ENCODE data around the gene APOC1. TPM values are rescaled to one million over a fixed set of nuclear protein-coding genes. Genes with fewer than 3 reads are reported as not detected.

APOC1 gene
- polyA plus RNA-seq, 4 donors, result 3.1 to 65.1 (median 13.4) TPM

DNA sequence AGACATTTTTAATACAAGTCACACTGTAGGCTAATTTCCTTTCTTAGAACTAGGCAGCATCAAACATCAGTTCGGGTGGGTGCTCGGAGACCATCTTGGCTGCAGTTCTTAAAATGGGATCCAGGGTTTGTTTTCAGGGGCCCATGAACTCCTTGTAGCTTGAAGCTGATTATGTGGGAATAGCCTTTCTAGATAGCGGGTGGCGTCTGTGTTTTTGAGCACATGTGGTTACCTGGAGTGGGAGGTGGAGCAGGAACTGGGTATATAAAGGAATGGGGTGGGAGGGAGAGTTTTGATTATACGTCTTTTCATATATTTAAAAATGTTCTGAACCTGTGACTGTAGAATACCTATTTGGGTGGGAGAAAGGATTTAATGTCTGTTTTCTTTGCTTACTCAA lies 53.7 kb downstream of the APOC1 start:
- FAIRE-seq (no peak), DNase-seq (no peak)
- no peaks in the 10 kb centered on the region for H3K27me3 ChIP-seq (ENCODE audit: control insufficient read depth in 3 of 3, insufficient read depth in 3 of 3, low read length in 3 of 3)
- H3K4me1 ChIP-seq (ENCODE audit: control insufficient read depth in 3 of 3, insufficient read depth in 2 of 3, low read depth in 1 of 3, low read length in 2 of 3), result no peaks in the 10 kb centered on the region
- H3K9me3 ChIP-seq (ENCODE audit: control insufficient read depth in 2 of 2, insufficient read depth in 1 of 2, low read depth in 1 of 2, low read length in 1 of 2), result no peaks in the 10 kb centered on the region
- H3K4me3 ChIP-seq (ENCODE audit: low read depth in 1 of 3, low read length in 3 of 3), result no peak overlapping the region
- 93% methylated on average over 5 of the region's 5 CpGs for WGBS, 3 donors
- peaks cover 6 to 70% (median 9%) of the 10 kb centered on the region in 3 donors for H3K36me3 ChIP-seq (ENCODE audit: control insufficient read depth in 3 of 3, insufficient read depth in 2 of 3, low read depth in 1 of 3, low read length in 3 of 3)
- H3K27ac ChIP-seq (ENCODE audit: low read depth in 1 of 3, low read length in 2 of 3), result no peak overlapping the region

DNA sequence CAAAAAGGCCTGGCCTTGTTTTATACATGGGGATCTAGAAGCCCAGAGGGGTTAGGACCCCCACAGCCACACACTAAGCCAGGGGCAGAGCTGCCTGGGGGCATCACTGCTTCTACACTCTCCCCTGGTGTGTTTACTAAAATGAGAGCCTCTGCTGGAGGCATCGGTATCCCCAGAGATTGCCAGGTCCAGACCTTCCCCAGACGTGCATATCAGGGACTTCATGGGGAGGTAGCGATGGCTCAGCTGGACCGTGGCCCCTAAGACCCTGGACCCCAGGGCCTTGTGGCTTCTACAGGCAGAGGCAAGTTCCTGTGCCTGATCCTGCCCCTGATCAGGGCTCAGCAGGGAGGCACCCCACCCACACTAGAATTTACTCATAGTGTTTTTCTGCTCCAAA lies 54.3 kb downstream of the APOC1 start:
- Histone ChIP-seq H3K4me1 (ENCODE audit: control insufficient read depth in 3 of 3, insufficient read depth in 2 of 3, low read depth in 1 of 3, low read length in 2 of 3) (no peaks in the 10 kb centered on the region), H3K27me3 (ENCODE audit: control insufficient read depth in 3 of 3, insufficient read depth in 3 of 3, low read length in 3 of 3) (no peaks in the 10 kb centered on the region), H3K27ac (ENCODE audit: low read depth in 1 of 3, low read length in 2 of 3) (no peak overlapping the region), H3K36me3 (ENCODE audit: control insufficient read depth in 3 of 3, insufficient read depth in 2 of 3, low read depth in 1 of 3, low read length in 3 of 3) (peaks cover 6 to 71% (median 12%) of the 10 kb centered on the region in 3 donors), H3K4me3 (ENCODE audit: low read depth in 1 of 3, low read length in 3 of 3) (no peak overlapping the region), H3K9me3 (ENCODE audit: control insufficient read depth in 2 of 2, insufficient read depth in 1 of 2, low read depth in 1 of 2, low read length in 1 of 2) (no peaks in the 10 kb centered on the region)
- WGBS, 3 donors, result 86 to 94% (median 90%) methylated on average over 4 of the region's 4 CpGs
- DNase-seq (no peak), FAIRE-seq (no peak)

Other genes starting within 250 kb of the APOC1 start
- gene CEACAM19, start 243.1 kb upstream of the APOC1 start, polyA plus RNA-seq, result 10 to 100 TPM in 3 of 4 donors, 1 to 10 TPM in 1; 4.3 to 53.0 (median 21.6) TPM
- gene CEACAM16, start 215.5 kb upstream of the APOC1 start, polyA plus RNA-seq, result under 1 TPM in 1 of 4 donors, not detected in 3; 0.07 TPM
- 100 to 1,000 TPM in 2 of 4 donors, 10 to 100 TPM in 2; 48.6 to 136 (median 77.3) TPM for gene BCL3, start 165.9 kb upstream of the APOC1 start, polyA plus RNA-seq
- gene CBLC, start 136.7 kb upstream of the APOC1 start, polyA plus RNA-seq, result 100 to 1,000 TPM in 2 of 4 donors, 10 to 100 TPM in 2; 54.0 to 162 (median 92.3) TPM
- 100 to 1,000 TPM in 1 of 4 donors, 10 to 100 TPM in 1, 1 to 10 TPM in 2; 2.9 to 136 (median 18.5) TPM for gene BCAM, start 105.5 kb upstream of the APOC1 start, polyA plus RNA-seq
- 100 to 1,000 TPM in 2 of 4 donors, 10 to 100 TPM in 2; 72.5 to 153 (median 100) TPM for gene NECTIN2, start 68.3 kb upstream of the APOC1 start, polyA plus RNA-seq
- gene TOMM40, start 23.4 kb upstream of the APOC1 start, polyA plus RNA-seq, result 10 to 100 TPM; 24.6 to 82.7 (median 29.0) TPM
- 100 to 1,000 TPM in 3 of 4 donors, 10 to 100 TPM in 1; 14.1 to 201 (median 122) TPM for gene APOE, start 8.8 kb upstream of the APOC1 start, polyA plus RNA-seq
- gene APOC4, start 27.6 kb downstream of the APOC1 start, polyA plus RNA-seq, result not detected
- 100 to 1,000 TPM in 1 of 4 donors, 10 to 100 TPM in 3; 23.4 to 214 (median 70.1) TPM for gene APOC2, start 31.4 kb downstream of the APOC1 start, polyA plus RNA-seq
- 100 to 1,000 TPM in 1 of 4 donors, 10 to 100 TPM in 3; 63.0 to 101 (median 80.9) TPM for gene CLPTM1, start 40.8 kb downstream of the APOC1 start, polyA plus RNA-seq
- 10 to 100 TPM; 10.5 to 41.3 (median 17.6) TPM for gene RELB, start 86.9 kb downstream of the APOC1 start, polyA plus RNA-seq
- gene CLASRP, start 124.4 kb downstream of the APOC1 start, polyA plus RNA-seq, result 100 to 1,000 TPM in 1 of 4 donors, 10 to 100 TPM in 3; 55.3 to 117 (median 80.4) TPM
- gene ZNF296, start 161.9 kb downstream of the APOC1 start, polyA plus RNA-seq, result 10 to 100 TPM in 1 of 4 donors, 1 to 10 TPM in 3; 4.7 to 10.3 (median 7.6) TPM
- 10 to 100 TPM; 25.3 to 49.7 (median 35.4) TPM for gene GEMIN7, start 164.7 kb downstream of the APOC1 start, polyA plus RNA-seq
- gene PPP1R37, start 178.6 kb downstream of the APOC1 start, polyA plus RNA-seq, result 10 to 100 TPM; 19.5 to 47.0 (median 31.6) TPM
- under 1 TPM in 2 of 4 donors, not detected in 2; 0.09 to 0.13 TPM for gene NKPD1, start 246.4 kb downstream of the APOC1 start, polyA plus RNA-seq